ENCODE results near the gene ST3GAL3.

DNA sequence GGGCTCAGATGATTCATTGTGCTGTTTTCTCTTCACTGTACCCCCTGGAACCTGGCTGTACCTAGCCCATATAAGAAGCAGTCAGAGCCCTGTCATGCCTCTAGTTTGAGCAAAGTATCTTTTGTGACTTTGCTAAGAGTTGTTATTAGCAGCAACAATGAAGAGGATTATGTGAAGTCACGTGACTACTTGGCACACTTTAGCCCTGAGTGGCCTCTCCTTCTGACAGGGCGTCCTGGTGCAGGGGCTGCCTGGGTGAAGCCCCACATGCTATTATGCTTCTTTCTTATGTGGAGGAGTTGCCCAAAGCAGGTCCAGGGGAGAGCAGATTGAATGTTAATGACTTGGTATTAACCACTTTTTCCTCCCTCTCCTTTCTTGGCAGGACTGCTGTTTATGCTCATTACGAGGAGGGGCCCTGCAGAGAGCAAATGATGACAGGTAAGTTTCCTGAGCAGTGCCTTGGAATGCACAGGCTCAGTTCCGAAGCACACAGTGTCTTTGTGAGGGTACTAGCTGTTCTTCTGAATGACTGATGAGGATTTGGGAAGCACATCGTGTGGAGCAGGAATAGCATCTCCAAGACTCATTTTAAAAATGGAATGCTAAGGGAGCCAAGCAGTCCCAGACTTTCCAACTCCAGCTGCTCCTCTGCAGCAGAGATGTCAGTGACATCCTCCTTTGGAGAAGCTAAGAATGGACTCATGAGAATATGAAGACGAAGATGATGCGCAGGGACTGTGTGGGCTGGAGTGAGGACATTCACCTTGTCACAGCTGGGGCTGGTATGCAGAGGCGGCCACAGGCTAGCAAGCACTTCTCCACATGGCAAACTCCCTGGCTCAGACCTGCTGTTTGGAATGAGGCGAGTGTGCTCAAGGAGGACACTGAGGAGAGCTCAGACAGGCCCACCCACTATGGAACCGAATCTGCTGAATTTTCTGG lies 15.2 kb upstream of the ST3GAL3 start:
- no peak for TF ChIP-seq NFRKB (IDR thresholded peaks at IDR 0.05)
- TF ChIP-seq FOXM1 (IDR thresholded peaks at IDR 0.05; ENCODE audit: borderline replicate concordance) = no peak
- no peak for TF ChIP-seq SUZ12 (IDR thresholded peaks at IDR 0.05)
- no peak for TF ChIP-seq HDGF (IDR thresholded peaks at IDR 0.05; ENCODE audit: borderline replicate concordance)
- no peak for TF ChIP-seq ARNT (IDR thresholded peaks at IDR 0.05)
- no peak for TF ChIP-seq FOXA1 (IDR thresholded peaks at IDR 0.05)
- no peak for TF ChIP-seq BHLHE40 (IDR thresholded peaks at IDR 0.05; ENCODE audit: borderline replicate concordance)
- no peak for TF ChIP-seq ELF4 (IDR thresholded peaks at IDR 0.05)
- TF ChIP-seq TARDBP (IDR thresholded peaks at IDR 0.05) = no peak
- no peak for TF ChIP-seq FOXK2 (IDR thresholded peaks at IDR 0.05)
- no peak for TF ChIP-seq SP1 (IDR thresholded peaks at IDR 0.05)
- TF ChIP-seq, protein P1, sequence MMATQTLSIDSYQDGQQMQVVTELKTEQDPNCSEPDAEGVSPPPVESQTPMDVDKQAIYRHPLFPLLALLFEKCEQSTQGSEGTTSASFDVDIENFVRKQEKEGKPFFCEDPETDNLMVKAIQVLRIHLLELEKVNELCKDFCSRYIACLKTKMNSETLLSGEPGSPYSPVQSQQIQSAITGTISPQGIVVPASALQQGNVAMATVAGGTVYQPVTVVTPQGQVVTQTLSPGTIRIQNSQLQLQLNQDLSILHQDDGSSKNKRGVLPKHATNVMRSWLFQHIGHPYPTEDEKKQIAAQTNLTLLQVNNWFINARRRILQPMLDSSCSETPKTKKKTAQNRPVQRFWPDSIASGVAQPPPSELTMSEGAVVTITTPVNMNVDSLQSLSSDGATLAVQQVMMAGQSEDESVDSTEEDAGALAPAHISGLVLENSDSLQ (IDR thresholded peaks at IDR 0.05) = no peak
- no peak for TF ChIP-seq LEF1 (IDR thresholded peaks at IDR 0.05; ENCODE audit: borderline replicate concordance)
